ENCODE measurements around the gene ADCY3. TPM values are rescaled to one million over a fixed set of nuclear protein-coding genes. Genes with fewer than 3 reads are reported as not detected.
A peak's percentile ranks its signal among the peaks of the same experiment; 100 is the strongest.

Gene ADCY3
- total and polyA plus RNA-seq, 9 of the 15 experiments (the other 6 are each of a cell fraction or from before 2014, with no cell fraction given) = 1.5 to 54.8 (median 26.3) TPM

- H4K20me1 ChIP-seq (replicated peaks; ENCODE audit: control insufficient read depth, insufficient read depth, low read length) = no peaks in the 10 kb centered on the region
- no peak overlapping the region for H3K27ac ChIP-seq (ENCODE audit: extremely low read depth, low read depth, low read length)
- no peaks in the 10 kb centered on the region for H3K27me3 ChIP-seq (ENCODE audit: control insufficient read depth in 2 of 2, insufficient read depth in 2 of 2, low read length in 2 of 2)
- BruUV-seq (replicated peaks) = no TSS peak
- no peak overlapping the region for H3K9ac ChIP-seq (ENCODE audit: insufficient read depth in 1 of 2, low read depth in 2 of 2, low read length in 2 of 2)
- ChIA-PET POLR2A (interaction anchor here (0.6 to 3.3 kb wide), 9 partner anchors 8 to 173 kb away, joined by 3 to 18 read pairs (median 3); no protein-coding TSS in a partner anchor), CTCF (ENCODE audit: low intra/inter-chr PET ratio) (no interaction called here)
- H3K4me2 ChIP-seq (ENCODE audit: insufficient read depth, low read length) = no peak overlapping the region
- no peaks in the 10 kb centered on the region for H3K9me3 ChIP-seq (replicated peaks; ENCODE audit: control insufficient read depth, insufficient read depth, low read depth, low read length)
- TF ChIP-seq C11orf30 (IDR thresholded peaks at IDR 0.05; ENCODE audit: low read depth) (no peak), TARDBP (IDR thresholded peaks at IDR 0.05) (no peak), ZNF224 (CRISPR knock-in tag; IDR thresholded peaks at IDR 0.05) (no peak), HSF4 (CRISPR knock-in tag; IDR thresholded peaks at IDR 0.05; ENCODE audit: borderline replicate concordance) (no peak)
- FAIRE-seq (no peak), DNase-seq (ENCODE audit: extremely low read depth in 1 of 4, low spot score in 3 of 4) (no peak), ATAC-seq (no peak)
- no peak overlapping the region for H3K4me3 ChIP-seq
- H3K79me2 ChIP-seq (ENCODE audit: control insufficient read depth, insufficient read depth, low read length) = no peaks in the 10 kb centered on the region
- intact Hi-C loops (cut with micrococcal nuclease) (no loop called here), in situ Hi-C loops (cut with MboI) (no loop called here)
- H3K4me1 ChIP-seq (replicated peaks in 1 of 2; ENCODE audit: control insufficient read depth in 2 of 2, insufficient read depth in 2 of 2, low read length in 2 of 2) = no peaks in the 10 kb centered on the region
- peaks cover 15% of the 10 kb centered on the region; the same call in 1 of the 3 replicates for H3K36me3 ChIP-seq (ENCODE audit: control insufficient read depth, insufficient read depth, low read length)
- H3K9me1 ChIP-seq (ENCODE audit: control insufficient read depth, insufficient read depth, low read length) = no peaks in the 10 kb centered on the region
- H2AFZ ChIP-seq (ENCODE audit: low read depth, low read length) = no peak overlapping the region
- WGBS (ENCODE audit: insufficient coverage, low coverage, missing lambda C conversion rate) = 55% methylated on average over 6 of the region's 7 CpGs
Measured at GRCh38 chr2:24943427-24944053, 23.5 kb upstream of the ADCY3 start.

GRCh38 chr2:24939353-24939752 lies 19.3 kb upstream of the ADCY3 start:
- 12% methylated on average over 6 of the region's 6 CpGs for WGBS (ENCODE audit: insufficient coverage, low coverage, missing lambda C conversion rate)
- Histone ChIP-seq H3K9ac (ENCODE audit: insufficient read depth in 1 of 2, low read depth in 2 of 2, low read length in 2 of 2) (no peak overlapping the region), H3K27ac (ENCODE audit: extremely low read depth, low read depth, low read length) (no peak overlapping the region), H3K9me1 (ENCODE audit: control insufficient read depth, insufficient read depth, low read length) (no peaks in the 10 kb centered on the region), H3K4me1 (replicated peaks in 1 of 2; ENCODE audit: control insufficient read depth in 2 of 2, insufficient read depth in 2 of 2, low read length in 2 of 2) (no peaks in the 10 kb centered on the region), H2AFZ (ENCODE audit: low read depth, low read length) (no peak overlapping the region), H3K4me3 (no peak overlapping the region), H3K36me3 (ENCODE audit: control insufficient read depth, insufficient read depth, low read length) (no peaks in the 10 kb centered on the region), H3K9me3 (replicated peaks; ENCODE audit: control insufficient read depth, insufficient read depth, low read depth, low read length) (no peaks in the 10 kb centered on the region), H4K20me1 (replicated peaks; ENCODE audit: control insufficient read depth, insufficient read depth, low read length) (no peaks in the 10 kb centered on the region), H3K79me2 (ENCODE audit: control insufficient read depth, insufficient read depth, low read length) (no peaks in the 10 kb centered on the region), H3K27me3 (ENCODE audit: control insufficient read depth in 2 of 2, insufficient read depth in 2 of 2, low read length in 2 of 2) (no peaks in the 10 kb centered on the region), H3K4me2 (ENCODE audit: insufficient read depth, low read length) (no peak overlapping the region)
- no TSS peak for BruUV-seq (replicated peaks)
- FAIRE-seq (no peak), DNase-seq (ENCODE audit: extremely low read depth in 1 of 4, low spot score in 3 of 4) (no peak), ATAC-seq (no peak)
- ChIA-PET CTCF (ENCODE audit: low intra/inter-chr PET ratio) (no interaction called here), POLR2A (interaction anchor here (1.2 kb wide), 1 partner anchor 25 kb away, joined by 3 read pairs; no protein-coding TSS in a partner anchor)
- TF ChIP-seq BCOR (IDR thresholded peaks at IDR 0.05) = peak; percentile 49; the same call in 1 of the 2 replicates
- no peak for TF ChIP-seq TCF3 (CRISPR knock-in tag; IDR thresholded peaks at IDR 0.05)
- TF ChIP-seq RBM25 (IDR thresholded peaks at IDR 0.05; ENCODE audit: low read depth, low read length, severe bottlenecking) = peak; percentile 79
- TF ChIP-seq HCFC1 (IDR thresholded peaks at IDR 0.05; ENCODE audit: low read depth, low read length) = no peak
- TF ChIP-seq KDM1A (IDR thresholded peaks at IDR 0.05) = peak; percentile 13 to 42; a peak in 1 of 4 replicates
- no peak for TF ChIP-seq LEF1 (IDR thresholded peaks at IDR 0.05)
- no peak for TF ChIP-seq THRAP3 (IDR thresholded peaks at IDR 0.05; ENCODE audit: borderline replicate concordance)
- TF ChIP-seq ZNF224 (CRISPR knock-in tag; IDR thresholded peaks at IDR 0.05) = no peak
- TF ChIP-seq HLTF (IDR thresholded peaks at IDR 0.05) = no peak
- intact Hi-C loops (cut with micrococcal nuclease) (no loop called here), in situ Hi-C loops (cut with MboI) (no loop called here)
